H9 (cell line): Measurements from ENCODE around the gene SBK2. TPM values are rescaled to one million over a fixed set of nuclear protein-coding genes. Genes with fewer than 3 reads are reported as not detected.

Experiments
- DNase-seq: peaks from one replicate; pipeline ENCODE4 v3.0.0-alpha.2; 2017
- H2AFZ ChIP-seq: one replicate; pipeline ENCODE4 v1.6.1; 2013; ENCODE audit warnings: mild to moderate bottlenecking, low read length, control low read depth, moderate library complexity
- H2AK5ac ChIP-seq: 2 replicates; pipeline ENCODE4 v1.6.1; 2013; ENCODE audit warnings: low read length, control low read depth, mixed read lengths; ENCODE audit not compliant: insufficient read length
- H2BK120ac ChIP-seq: one replicate; pipeline ENCODE4 v1.6.1; 2013; ENCODE audit warnings: low read depth, mild to moderate bottlenecking, low read length, control low read depth, inconsistent platforms; ENCODE audit not compliant: poor library complexity, severe bottlenecking
- H2BK12ac ChIP-seq: 2 replicates; pipeline ENCODE4 v1.6.1; 2013; ENCODE audit warnings: low read length, control low read depth, mixed read lengths, low read depth; ENCODE audit not compliant: insufficient read length
- H2BK15ac ChIP-seq: 2 replicates; pipeline ENCODE4 v1.6.1; 2013; ENCODE audit warnings: low read depth, low read length, control low read depth
- H2BK20ac ChIP-seq: one replicate; pipeline ENCODE4 v1.6.1; 2013; ENCODE audit warnings: low read depth, mild to moderate bottlenecking, low read length, control low read depth, inconsistent platforms; ENCODE audit not compliant: poor library complexity, severe bottlenecking
- H2BK5ac ChIP-seq: 2 replicates; pipeline ENCODE4 v1.6.1; 2013; ENCODE audit warnings: low read length, control low read depth, mixed read lengths; ENCODE audit not compliant: insufficient read length
- H3K14ac ChIP-seq: 2 replicates; pipeline ENCODE4 v1.6.1; 2013; ENCODE audit warnings: low read length, control low read depth; ENCODE audit not compliant: insufficient read depth
- H3K18ac ChIP-seq: 2 replicates; pipeline ENCODE4 v1.6.1; 2013; ENCODE audit warnings: low read depth, mild to moderate bottlenecking, mixed read lengths, low read length, control low read depth; ENCODE audit not compliant: insufficient read length
- H3K23ac ChIP-seq: 2 replicates; pipeline ENCODE4 v1.6.1; 2013; ENCODE audit warnings: low read length, control low read depth, mixed read lengths, low read depth; ENCODE audit not compliant: insufficient read length
- H3K23me2 ChIP-seq: 2 replicates; pipeline ENCODE4 v1.6.1; 2013; ENCODE audit warnings: low read depth, mild to moderate bottlenecking, mixed read lengths, low read length, control low read depth; ENCODE audit not compliant: insufficient read length, poor library complexity, severe bottlenecking
- H3K27ac ChIP-seq: 2 replicates; pipeline ENCODE4 v1.5.1; 2013; ENCODE audit warnings: low read length, control low read depth, mixed read lengths, low read depth; ENCODE audit not compliant: insufficient read length
- H3K27me3 ChIP-seq: 2 replicates; pipeline ENCODE4 v1.6.1; 2013; ENCODE audit warnings: low read length, control low read depth, inconsistent platforms; ENCODE audit not compliant: insufficient read depth
- H3K4ac ChIP-seq: 2 replicates; pipeline ENCODE4 v1.6.1; 2013; ENCODE audit warnings: low read depth, mild to moderate bottlenecking, control low read depth, inconsistent platforms, low read length, moderate library complexity
- H3K4me1 ChIP-seq: 2 replicates; pipeline ENCODE4 v1.6.1; 2013; ENCODE audit warnings: low read length, control low read depth, inconsistent platforms; ENCODE audit not compliant: insufficient read depth
- H3K4me2 ChIP-seq: 2 replicates; pipeline ENCODE4 v1.6.1; 2013; ENCODE audit warnings: low read length, control low read depth, mixed read lengths; ENCODE audit not compliant: insufficient read length, insufficient read depth
- H3K56ac ChIP-seq: 2 replicates; pipeline ENCODE4 v1.6.1; 2013; ENCODE audit warnings: low read depth, mild to moderate bottlenecking, mixed read lengths, low read length, control low read depth; ENCODE audit not compliant: insufficient read length
- H3K79me1 ChIP-seq: 2 replicates; pipeline ENCODE4 v1.6.1; 2013; ENCODE audit warnings: low read depth, mild to moderate bottlenecking, moderate library complexity, low read length, control low read depth, inconsistent platforms; ENCODE audit not compliant: insufficient read depth, poor library complexity, severe bottlenecking
- H3K79me2 ChIP-seq: 2 replicates; pipeline ENCODE4 v1.6.1; 2013; ENCODE audit warnings: low read length, control low read depth, inconsistent platforms; ENCODE audit not compliant: insufficient read depth
- H3K9ac ChIP-seq: 2 replicates; pipeline ENCODE4 v1.6.1; 2013; ENCODE audit warnings: low read length, control low read depth, mixed read lengths; ENCODE audit not compliant: insufficient read length; ENCODE audit errors: extremely low read depth
- H3K9me3 ChIP-seq: one replicate; pipeline ENCODE4 v1.6.1; 2013; ENCODE audit warnings: low read depth, low read length, inconsistent platforms; ENCODE audit not compliant: control insufficient read depth
- H3T11ph ChIP-seq: one replicate; pipeline ENCODE4 v1.6.1; 2013; ENCODE audit warnings: mild to moderate bottlenecking, low read length, control low read depth, inconsistent platforms
- H4K20me1 ChIP-seq: one replicate; pipeline ENCODE4 v1.6.1; 2013; ENCODE audit not compliant: control insufficient read depth, insufficient read length, insufficient read depth
- H4K5ac ChIP-seq: 2 replicates; pipeline ENCODE4 v1.6.1; 2013; ENCODE audit warnings: low read depth, mild to moderate bottlenecking, mixed read lengths, low read length, control low read depth; ENCODE audit not compliant: insufficient read length
- H4K8ac ChIP-seq: replicated peaks from 2 replicates; pipeline ENCODE4 v1.6.1; 2013; ENCODE audit warnings: low read length, control low read depth, mixed read lengths, low read depth; ENCODE audit not compliant: insufficient read length
- H4K91ac ChIP-seq: 2 replicates; pipeline ENCODE4 v1.6.1; 2013; ENCODE audit warnings: low read depth, mild to moderate bottlenecking, moderate library complexity, mixed read lengths, low read length, control low read depth; ENCODE audit not compliant: insufficient read length
- H3K27ac Mint-ChIP-seq, 3 experiments: 2 replicates in 2 of 3; 3 replicates in 1 of 3; pipeline ENCODE4 v1.8.0; 2020 to 2021; ENCODE audit warnings: mixed read lengths in 3 of 3, mild to moderate bottlenecking in 1 of 3, moderate library complexity in 1 of 3
- H3K27me3 Mint-ChIP-seq: 2 replicates; pipeline ENCODE4 v1.8.0; 2021; ENCODE audit warnings: low read depth, mild to moderate bottlenecking, moderate library complexity, mixed read lengths
- H3K36me3 Mint-ChIP-seq, 3 experiments: 2 replicates in 2 of 3; 3 replicates in 1 of 3; pipeline ENCODE4 v1.8.0; 2020 to 2021; ENCODE audit warnings: low read depth in 3 of 3, mixed read lengths in 3 of 3; ENCODE audit not compliant: insufficient read depth in 1 of 3
- H3K4me1 Mint-ChIP-seq, 2 experiments: 2 replicates each; pipeline ENCODE4 v1.8.0; 2020; ENCODE audit warnings: mixed read lengths in 2 of 2
- H3K4me3 Mint-ChIP-seq, 2 experiments: 2 replicates in 1 of 2; 3 replicates in 1 of 2; pipeline ENCODE4 v1.8.0; 2020 to 2021; ENCODE audit warnings: mild to moderate bottlenecking in 2 of 2, mixed read lengths in 2 of 2, moderate library complexity in 1 of 2
- H3K9me3 Mint-ChIP-seq, 2 experiments: 2 replicates in 1 of 2; 3 replicates in 1 of 2; pipeline ENCODE4 v1.8.0; 2020; ENCODE audit warnings: mild to moderate bottlenecking in 2 of 2, mixed read lengths in 2 of 2, moderate library complexity in 1 of 2
- WGBS: extraction: QIAGEN DNeasy Blood & Tissue Kit; methylation state at CpG from one replicate; pipeline ENCODE4 v1.1.7; 2013; ENCODE audit warnings: missing lambda C conversion rate, low lambda C conversion rate, mixed read lengths; ENCODE audit not compliant: insufficient read length; ENCODE audit errors: extremely low coverage; 5-methylcytosine and 5-hydroxymethylcytosine counted together
- total RNA-seq: library from RNA; stranded (reverse); gene quantifications from 2 replicates; pipeline ENCODE4 v1.2.1, GENCODE V29; 2021
- TF ChIP-seq, protein P1 (sequence below): fragments of 200-600 bp; sonication (generic); conservative IDR thresholded peaks from 3 replicates; pipeline ENCODE4 v1.8.0; 2021; ENCODE audit warnings: antibody characterized with exemption, mild to moderate bottlenecking

The SBK2 gene
- total RNA-seq, 1 experiment from 2014 or later = 2.8 TPM

DNA sequence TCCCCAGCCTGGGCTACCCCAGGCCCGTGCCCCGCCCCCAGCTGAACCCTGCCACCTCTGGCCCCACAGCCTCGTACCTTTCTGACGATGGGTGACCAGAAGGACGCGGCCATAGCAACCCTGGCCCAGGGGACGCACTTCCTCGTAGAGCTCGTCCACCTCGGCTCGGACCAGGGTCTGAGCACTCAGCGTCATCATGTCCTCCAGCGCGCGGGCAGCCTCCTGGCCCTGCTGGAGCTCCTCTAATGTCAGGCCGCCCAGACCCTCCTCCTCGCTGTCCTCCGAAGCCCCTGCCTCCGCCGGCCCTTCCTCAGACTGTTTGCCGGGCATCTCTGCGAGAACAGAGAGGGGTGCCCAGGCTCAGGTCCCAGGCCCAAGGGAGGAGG, 975 bp downstream of the SBK2 start:
- Histone ChIP-seq H2BK15ac (no peak overlapping the region), H2AK5ac (no peak overlapping the region), H4K91ac (no peak overlapping the region), H3K23ac (no peak overlapping the region), H2BK5ac (no peak overlapping the region), H4K8ac (no peak overlapping the region), H3T11ph (no peak overlapping the region), H2BK20ac (no peak overlapping the region), H3K27me3 (no peaks in the 10 kb centered on the region), H3K9me3 (no peaks in the 10 kb centered on the region), H3K4me2 (no peak overlapping the region), H2AFZ (no peak overlapping the region), H4K5ac (no peak overlapping the region), H3K4ac (no peak overlapping the region), H2BK12ac (no peak overlapping the region), H3K23me2 (no peaks in the 10 kb centered on the region), H3K9ac (no peak overlapping the region), H2BK120ac (no peak overlapping the region), H3K79me2 (no peaks in the 10 kb centered on the region), H3K79me1 (no peaks in the 10 kb centered on the region), H3K18ac (no peak overlapping the region), H3K14ac (no peak overlapping the region), H3K56ac (no peak overlapping the region), H3K27ac (no peak overlapping the region), H4K20me1 (peaks cover 2% of the 10 kb centered on the region), H3K4me1 (no peaks in the 10 kb centered on the region; the same call in 1 of the 2 replicates)
- WGBS = no CpG with 5 or more reads among the region's 22 CpGs
- peaks cover 0 to 4% of the 10 kb centered on the region in 2 experiments; a peak in 2 of 5 replicates for H3K9me3 Mint-ChIP-seq
- H3K27ac Mint-ChIP-seq = no peak overlapping the region
- H3K4me1 Mint-ChIP-seq = peaks cover 4 to 36% of the 10 kb centered on the region in 2 experiments; a peak in 3 of 4 replicates
- H3K36me3 Mint-ChIP-seq = peaks cover 0 to 6% (median 0%) of the 10 kb centered on the region in 3 experiments; a peak in 1 of 7 replicates
- TF ChIP-seq, protein P1, sequence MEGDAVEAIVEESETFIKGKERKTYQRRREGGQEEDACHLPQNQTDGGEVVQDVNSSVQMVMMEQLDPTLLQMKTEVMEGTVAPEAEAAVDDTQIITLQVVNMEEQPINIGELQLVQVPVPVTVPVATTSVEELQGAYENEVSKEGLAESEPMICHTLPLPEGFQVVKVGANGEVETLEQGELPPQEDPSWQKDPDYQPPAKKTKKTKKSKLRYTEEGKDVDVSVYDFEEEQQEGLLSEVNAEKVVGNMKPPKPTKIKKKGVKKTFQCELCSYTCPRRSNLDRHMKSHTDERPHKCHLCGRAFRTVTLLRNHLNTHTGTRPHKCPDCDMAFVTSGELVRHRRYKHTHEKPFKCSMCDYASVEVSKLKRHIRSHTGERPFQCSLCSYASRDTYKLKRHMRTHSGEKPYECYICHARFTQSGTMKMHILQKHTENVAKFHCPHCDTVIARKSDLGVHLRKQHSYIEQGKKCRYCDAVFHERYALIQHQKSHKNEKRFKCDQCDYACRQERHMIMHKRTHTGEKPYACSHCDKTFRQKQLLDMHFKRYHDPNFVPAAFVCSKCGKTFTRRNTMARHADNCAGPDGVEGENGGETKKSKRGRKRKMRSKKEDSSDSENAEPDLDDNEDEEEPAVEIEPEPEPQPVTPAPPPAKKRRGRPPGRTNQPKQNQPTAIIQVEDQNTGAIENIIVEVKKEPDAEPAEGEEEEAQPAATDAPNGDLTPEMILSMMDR = no peak
- H3K27me3 Mint-ChIP-seq = 0 out of 2 replicates have a peak, but pooled peaks cover 2% of the 10 kb centered on the region
- DNase-seq = no peak
- H3K4me3 Mint-ChIP-seq = no peak overlapping the region
